HG03571 (cell line): Measurements from ENCODE around the gene SDHA.
"Not testable (repeated sequence)": the region's sequence is repeated elsewhere in the genome, so short reads cannot be mapped to it uniquely, and the experiment has no call there.

Experiments used
- ATAC-seq: cut with Tn5 transposase; IDR thresholded peaks from one replicate; pipeline ENCODE4 v1.9.1; 2021; ENCODE audit not compliant: unreplicated experiment

SDHA gene

DNA sequence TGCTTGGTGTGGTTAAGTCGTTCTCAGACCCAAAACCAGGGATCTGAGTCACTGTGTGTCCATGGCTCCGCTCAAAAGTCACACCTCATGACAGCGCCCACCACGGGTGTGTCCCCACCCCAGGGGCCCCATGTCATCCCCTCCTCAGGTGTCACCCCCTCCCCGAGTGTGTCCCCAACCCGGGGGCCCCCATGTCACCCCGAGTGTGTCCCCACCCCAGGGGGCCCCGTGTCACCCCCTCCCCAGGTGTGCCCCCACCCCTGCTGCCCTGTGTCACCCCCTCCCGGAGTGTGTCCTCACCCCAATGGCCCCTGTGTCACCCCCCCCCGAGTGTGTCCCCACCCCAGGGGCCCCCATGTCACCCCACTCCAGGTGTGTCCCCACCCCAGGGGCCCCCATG lies 21.8 kb upstream of the SDHA start:
- no peak for ATAC-seq

DNA sequence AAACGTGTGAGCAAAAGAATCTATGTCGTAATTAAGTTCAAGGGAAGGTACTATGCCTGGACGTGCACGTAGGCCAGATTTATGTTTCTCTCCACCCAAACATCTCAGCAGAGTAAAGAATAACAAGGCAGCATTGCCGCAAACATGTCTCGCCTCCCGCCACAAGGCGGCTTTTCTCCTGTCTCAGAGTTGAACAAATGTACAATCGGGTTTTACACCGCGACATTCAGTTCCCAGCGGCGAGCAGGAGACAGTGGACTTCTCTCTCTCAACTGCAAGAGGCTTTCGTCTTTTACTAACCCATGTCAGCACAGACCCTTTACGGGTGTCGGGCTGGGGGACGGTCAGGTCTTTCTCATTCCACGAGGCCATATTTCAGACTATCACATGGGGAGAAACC lies 21.1 kb upstream of the SDHA start:
- ATAC-seq, result not testable (repeated sequence)

DNA sequence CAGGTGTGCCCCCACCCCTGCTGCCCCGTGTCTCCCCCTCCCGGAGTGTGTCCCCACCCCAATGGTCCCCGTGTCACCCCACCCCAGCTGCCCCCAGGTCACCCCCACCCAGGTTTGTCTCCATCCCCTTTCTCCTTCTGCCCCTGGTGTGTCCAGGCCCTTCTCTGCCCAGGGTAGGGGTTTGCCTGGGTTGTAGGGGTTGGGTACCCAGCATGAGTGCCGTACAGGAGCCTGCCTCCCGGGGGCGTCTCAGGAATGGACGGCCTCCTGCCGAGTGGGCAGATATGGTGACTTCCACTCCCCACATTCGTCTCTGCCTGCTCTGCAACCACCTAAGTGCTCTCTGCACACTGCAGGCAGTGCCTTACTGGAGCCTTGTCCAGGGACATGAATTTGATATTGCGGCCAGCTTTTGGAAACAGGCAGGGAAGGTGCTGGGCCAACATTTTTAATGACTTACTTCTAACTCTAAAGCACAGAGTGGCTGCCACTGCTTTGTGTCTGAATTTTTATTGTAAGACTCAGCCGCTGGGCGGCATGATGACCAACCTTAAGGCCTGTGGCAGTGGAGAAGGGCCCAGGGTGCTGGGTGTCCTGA lies 20.1 kb upstream of the SDHA start:
- ATAC-seq, result no peak

DNA sequence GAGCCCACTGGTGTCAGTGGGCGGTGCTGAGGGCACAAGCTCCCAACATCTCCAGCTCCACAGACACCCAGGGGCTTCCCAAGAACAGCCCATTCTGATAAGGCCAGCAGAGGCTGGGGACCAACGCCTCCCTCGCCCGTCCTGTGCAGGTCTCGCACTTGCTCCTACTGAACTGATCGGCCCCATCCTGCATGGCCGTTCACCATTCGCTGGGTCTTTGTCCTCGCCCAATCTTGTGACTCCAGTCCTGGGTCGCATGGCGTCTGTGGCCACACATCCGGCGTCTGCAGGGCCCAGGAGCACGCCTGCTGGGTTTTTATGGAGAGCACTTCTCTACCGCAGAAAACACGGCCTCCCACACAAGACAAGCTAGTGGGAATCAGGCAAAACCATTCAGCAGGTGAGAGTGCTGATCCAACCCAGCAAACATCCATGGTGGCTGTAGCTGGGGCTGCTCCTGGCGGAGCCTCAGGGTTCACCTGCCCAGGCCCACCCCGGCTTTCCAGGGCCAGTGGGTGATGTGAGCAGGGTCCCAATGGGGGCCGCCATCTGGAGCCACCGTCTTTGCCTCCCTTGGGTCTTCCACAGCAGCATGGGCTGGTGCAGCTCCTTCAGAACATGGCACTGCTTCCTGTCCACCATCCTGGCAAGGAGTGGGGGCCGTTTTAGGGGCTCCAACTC lies 19.5 kb upstream of the SDHA start:
- no peak for ATAC-seq

DNA sequence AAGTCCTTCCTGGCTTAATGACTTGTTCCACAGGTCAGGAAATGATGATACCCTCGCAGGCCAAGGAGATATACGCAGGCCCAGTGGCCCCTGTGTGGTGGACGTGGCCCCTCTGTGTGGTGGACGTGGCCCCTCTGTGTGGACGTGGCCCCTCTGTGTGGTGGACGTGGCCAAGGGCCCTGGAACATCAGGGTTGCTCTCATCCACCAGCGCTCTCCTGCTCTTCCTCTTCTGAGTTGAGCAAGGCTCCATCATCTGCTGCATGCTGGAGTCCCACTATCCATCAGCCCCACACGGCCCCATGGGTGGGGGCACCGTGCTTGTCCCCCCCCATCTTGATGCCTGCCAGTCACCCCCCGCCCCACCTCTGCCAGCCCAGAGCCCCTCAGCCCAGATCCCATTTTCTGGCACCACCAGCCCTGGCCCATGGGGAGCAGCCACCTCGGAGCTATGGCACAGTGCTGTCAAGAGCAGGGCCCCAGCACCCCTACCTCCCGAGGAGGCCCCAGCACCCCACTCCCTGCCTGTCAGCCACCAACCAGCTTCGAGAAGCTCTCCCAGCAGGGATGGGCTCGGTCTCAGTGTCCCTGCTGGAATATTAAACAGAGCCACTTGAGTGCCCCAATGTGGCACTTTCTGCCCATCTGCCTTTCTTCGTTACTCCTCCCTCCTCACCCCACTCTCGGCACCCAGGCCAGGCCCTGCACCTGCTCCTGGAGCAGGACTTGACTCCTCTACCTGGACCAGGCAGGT lies 18.7 kb upstream of the SDHA start:
- ATAC-seq, result no peak

DNA sequence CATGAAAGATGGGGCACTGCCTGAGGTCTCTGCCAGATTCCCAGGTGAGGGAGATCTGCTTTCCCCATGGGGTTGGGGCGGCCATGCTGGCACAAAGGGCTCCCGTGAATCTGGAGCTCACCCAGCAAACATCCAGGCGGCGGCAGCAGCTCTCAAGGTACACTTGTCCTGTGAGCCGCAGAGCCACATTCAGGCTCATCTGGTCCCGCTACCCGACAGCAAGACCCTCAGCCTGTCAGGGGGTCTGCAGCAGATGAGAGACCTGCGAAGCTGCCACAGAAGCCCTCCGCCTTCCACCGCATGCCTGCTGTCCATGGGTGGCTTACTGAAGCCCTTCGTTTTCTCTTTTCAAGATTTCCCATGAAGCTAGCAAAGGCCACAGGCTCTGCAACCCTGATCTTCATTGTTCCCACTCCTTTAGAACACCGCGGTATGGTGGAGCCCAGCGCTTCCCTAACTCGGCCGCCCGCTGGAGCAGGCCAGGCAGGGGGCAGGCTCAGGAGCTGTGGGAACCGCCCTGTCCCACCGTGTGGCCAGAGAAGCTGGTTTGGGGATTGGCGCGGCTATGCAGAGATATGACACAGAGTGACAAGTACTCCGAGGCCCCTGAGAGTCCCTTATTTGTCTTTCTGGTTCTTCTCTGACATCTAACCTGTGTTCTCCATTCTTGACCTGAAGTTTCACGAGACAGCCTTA lies 18.0 kb upstream of the SDHA start:
- no peak for ATAC-seq

DNA sequence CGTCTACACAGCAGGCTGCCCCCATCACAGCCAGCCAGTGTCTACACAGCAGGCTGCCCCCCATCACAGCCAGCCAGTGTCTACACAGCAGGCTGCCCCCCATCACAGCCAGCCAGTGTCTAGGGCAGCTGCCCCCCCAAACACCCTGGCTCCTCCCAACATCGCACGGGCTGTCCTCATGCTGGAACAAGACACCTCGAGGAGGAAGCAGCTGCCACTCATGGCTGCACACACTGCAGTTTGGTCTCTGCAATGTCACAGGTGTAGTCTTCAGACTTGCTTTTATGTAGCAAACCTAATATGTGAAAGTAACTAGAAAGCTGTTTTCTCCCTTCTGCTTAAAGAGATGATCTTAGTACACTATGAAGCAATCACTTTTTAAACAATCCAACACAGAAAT lies 17.1 kb upstream of the SDHA start:
- ATAC-seq, result no peak

DNA sequence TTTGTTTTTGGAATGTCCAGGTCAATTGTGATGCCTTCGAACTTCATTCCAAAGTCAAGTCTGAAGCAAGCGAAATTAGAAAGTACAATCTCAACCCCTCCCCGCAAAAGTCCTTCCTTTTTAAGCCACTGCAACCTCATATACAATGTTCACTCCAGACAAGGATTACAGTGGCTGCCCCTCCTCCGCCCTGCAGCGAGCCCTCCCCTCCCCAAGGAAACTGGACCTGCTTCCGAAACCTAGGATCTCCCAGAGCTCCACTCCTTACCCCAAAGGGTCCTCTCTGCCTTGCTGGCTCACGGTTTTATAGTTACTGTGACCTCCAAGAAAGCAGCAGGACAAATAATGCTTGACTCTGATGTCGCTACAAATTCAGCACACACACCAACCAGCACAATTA lies 16.4 kb upstream of the SDHA start:
- no peak for ATAC-seq

DNA sequence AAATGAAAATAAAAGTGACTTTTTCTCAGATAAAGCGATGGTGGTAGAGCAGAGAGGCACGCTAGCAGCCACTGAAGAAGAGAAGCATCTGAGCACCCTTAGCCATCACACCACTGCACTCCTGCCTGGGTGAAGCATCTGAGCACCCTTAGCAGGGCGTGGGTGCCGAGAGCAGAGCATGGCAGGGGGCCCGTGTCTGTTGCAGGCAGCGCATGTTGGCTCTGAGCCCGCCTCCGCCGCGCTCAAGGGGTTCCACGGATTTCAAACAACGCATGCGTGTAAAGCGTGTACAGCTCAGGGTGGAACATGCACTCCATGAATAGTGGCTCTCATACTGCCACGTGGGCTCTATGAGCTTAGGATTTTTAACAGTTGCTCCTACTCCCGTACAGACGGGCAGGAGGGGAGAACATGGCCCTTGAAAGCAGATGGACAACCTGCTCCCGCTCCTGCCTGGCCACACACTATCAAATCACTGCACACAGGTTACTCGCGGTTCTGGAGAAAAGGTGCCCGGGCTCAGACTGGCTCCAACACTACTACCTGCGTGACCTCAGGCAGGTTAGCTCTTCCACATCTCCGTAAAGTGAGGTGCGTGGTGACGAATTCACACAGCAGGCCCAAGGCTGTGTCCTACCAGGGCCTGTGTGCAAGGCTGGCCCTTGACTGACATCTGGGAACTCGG lies 14.7 kb upstream of the SDHA start:
- no peak for ATAC-seq

DNA sequence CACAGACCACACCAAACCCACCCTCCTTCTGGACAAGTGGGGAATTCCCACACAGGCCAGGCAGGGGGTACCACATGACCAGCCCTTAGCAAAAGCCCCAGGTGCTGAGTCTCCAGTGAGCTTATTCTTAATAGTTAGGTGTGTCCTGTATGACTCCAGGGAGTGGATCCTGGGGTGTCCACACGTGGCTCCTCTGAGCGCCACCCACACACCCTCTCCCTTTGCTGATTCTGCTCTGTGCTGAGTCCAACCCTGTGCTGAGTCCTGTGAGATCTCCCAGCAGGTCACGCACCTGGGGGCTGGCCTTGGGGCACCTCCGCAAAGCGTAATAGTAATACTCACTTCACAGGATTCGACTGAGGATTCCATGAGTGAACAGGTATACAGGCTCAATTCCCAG lies 14.1 kb upstream of the SDHA start:
- ATAC-seq, result no peak

DNA sequence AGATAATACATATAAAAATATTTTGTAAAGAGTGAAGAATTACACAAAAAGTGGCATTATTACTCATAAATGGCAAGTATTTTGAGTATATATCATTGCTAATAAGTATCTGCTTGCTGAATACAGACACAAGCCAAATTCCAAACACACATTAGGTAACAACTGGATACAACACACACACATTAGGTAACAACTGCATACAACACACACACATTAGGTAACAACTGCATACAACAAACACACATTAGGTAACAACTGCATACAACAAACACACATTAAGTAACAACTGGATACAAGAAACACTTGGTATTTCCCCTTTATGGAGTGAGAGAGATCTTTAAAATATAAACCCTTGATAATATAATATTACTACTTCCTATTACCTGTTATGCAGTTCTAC lies 13.7 kb upstream of the SDHA start:
- no peak for ATAC-seq

DNA sequence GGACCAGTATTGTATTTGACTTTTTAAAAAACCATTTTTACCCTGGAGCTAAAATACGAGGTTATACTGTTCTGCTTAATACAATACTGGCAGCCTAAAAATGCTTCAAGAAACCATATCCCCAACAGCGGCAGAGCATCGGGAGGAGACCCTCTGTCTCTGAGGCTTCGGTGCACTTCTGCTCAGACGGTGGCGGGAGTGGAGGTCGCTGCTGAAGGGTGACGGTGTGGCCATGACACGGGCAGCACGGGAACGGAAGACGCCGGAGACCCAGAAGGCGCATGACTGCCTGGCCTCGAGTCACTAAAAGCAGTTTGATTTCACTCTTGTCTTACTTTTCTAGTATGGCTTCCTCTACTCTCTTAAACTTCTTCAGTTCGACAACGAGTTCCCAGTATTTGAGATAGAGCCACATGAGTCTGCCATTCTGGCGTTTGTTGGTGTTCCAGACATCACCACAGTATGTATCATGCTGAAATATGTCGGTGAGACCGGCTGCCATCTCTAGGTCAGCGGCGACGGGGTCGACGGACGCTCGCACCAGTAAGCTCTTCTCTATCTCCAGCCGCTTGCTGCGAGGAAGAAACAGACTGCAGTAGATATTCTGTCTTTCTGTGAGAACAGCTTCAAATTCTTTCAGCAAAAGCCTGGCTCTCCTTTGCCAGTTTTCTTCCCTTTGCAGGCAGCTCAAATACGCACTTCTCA lies 13.0 kb upstream of the SDHA start:
- no peak for ATAC-seq

DNA sequence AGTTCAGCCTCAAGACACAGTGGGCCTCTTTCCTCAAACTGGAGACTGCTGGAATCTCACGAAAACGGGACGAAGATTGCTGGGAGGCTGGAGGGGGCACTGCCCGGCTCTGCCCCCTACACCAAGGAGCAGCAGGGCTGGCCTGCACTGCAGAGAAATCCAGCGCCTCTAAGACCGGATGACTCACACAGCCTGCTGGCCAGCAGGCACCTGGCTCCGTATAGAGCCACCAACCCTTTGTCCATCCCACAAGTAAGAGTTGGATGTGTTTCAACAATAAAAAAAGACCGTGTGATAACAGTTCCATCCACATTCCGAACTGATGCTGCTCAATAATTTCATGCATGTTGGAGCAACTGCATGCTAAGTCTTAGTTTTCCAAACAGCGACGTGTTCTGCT lies 11.7 kb upstream of the SDHA start:
- ATAC-seq, result no peak

DNA sequence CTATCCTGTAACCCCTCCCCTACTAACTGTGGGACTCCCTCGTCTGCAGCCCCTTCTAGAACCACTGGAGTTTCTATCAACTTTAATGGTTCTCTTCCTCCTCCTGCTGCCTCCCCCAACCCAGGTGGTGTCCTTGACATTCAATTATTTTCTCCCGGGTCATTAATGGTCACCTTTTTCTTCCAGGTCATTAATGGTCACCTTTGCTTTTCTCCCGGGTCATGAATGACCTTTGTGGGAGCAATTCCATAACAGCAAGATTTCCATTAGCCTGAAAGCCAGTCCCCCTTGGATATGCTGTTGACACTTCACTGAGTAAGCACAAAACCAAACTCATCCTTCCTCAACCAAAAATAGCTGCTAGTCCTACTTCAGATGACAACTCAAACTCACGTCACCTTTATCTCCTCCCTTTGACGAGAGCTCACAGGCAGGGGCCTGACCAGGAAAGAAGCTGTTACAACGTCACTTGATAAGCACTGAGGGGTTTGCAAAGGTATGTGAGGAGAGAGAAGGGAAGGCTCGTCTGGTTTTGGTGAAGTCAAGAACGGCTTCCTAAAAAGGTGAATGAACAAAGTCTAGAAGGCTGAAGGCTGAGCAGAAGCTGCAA lies 11.1 kb upstream of the SDHA start:
- no peak for ATAC-seq

DNA sequence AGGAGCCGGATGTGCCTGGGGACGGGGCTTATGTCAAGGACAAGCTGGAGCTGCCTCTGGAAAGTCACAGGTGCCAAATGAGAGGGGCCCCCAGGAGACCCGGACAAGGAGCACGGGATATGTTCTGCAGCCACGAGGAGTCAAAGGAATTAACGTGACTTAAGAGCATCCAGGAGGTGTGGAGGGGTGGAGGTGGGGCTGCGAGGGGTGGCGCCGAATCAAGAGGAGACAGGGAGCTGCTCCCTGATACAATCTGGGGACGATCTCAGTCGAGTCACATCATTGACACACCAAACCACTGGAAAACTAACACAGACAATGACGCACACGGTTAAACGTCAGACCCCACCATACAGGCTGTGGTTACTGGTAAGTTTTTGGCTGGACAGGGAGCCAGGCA lies 10.5 kb upstream of the SDHA start:
- ATAC-seq, result no peak

DNA sequence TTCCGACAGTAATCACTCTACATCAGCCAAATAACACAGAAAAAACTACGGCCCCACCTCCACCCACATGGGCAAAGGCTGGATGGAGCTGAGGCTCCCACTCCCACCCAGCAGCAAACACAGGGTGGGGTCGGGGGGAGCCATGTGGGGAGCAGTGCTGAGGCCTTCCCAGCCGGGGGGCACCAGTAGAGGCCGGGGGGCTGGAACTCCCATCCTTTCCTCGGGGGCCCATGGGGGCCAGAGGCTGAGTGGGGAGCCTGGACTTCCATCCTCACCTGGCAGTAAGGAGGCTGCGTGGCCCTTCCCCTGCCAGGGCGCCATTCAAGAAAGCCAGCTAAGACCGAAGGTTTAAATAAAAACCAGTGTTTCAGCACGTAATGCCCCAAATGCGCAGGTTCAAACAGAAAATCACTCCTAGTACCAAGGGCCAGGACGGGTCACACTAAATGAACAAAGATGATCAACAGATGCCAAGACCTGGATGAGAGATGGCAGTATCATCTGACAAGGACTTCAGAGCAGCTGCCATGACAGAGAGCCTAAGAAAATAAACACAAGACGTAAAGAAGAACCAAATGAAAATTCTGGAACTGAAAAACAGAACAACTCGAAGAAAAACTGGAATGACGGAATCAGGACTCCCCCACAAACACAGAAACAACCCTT lies 9.5 kb upstream of the SDHA start:
- no peak for ATAC-seq

DNA sequence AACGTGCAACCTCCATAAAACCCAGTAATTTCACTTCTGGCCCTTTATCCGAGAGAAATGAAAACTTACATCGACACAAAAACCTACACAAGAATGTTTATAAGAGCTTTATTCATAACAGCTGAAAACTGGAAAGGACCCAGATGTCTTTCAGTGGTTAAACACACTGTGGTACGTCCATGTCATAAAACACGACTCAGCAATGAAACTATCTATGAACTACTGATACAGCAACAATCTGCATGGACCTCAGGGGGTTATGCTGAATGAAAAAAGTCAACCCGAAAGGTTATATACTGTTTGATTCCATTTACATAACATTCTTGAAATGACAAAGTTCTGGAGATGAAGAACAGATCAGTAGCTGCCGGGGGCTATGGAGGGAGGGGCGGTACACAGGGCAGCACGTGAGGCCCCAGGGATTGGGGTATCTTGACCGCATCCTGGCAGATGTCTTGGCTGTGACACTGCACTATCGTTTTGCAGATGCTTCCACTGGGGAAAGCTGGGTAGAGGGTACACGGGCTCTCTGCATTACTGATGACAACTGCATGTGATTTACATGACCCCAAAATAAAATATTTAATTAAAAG lies 4.2 kb upstream of the SDHA start:
- no peak for ATAC-seq

DNA sequence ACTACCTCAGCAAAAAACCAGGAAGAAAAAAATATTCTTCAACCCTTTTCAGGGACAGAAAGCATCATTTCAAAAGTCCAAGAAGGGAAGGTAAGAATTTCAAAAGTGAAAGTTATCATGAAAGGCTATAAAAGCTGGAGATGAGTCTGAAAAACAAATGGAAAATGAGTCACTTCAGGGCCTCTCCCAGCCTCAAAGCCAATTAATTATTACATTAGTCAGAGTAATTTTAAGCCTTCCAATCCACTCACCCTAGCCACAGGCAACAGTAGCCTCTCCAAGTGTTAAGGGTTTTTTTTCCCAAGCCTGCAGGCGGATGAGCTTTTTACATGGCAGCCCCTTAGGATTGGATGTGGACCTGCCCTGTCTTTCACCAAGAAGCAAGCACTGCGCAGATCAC lies 2.9 kb upstream of the SDHA start:
- ATAC-seq, result not testable (repeated sequence)

DNA sequence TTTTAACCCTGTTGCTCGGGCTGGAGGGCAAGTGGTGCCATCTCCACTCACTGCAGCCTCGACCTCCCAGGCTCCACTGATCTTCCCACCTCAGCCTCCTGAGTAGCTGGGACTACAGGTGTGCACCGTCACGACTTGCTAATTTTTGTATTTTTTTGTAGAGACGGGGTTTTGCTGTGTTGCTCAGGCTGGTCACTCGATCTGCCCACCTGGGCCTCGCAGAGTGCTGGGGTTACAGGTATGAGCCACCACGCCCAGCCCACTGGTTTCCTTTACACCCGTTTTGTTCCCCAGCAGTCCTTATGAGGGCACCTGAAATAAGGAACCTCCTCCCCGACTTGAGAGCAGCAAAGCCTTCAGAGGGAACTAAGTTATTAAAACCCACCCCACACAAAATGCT lies 2.0 kb upstream of the SDHA start:
- not testable (repeated sequence) for ATAC-seq
